ENCODE data around the gene CERK.
"Not testable (repeated sequence)": the region's sequence is repeated elsewhere in the genome, so short reads cannot be mapped to it uniquely, and the experiment has no call there.

Gene CERK

DNA sequence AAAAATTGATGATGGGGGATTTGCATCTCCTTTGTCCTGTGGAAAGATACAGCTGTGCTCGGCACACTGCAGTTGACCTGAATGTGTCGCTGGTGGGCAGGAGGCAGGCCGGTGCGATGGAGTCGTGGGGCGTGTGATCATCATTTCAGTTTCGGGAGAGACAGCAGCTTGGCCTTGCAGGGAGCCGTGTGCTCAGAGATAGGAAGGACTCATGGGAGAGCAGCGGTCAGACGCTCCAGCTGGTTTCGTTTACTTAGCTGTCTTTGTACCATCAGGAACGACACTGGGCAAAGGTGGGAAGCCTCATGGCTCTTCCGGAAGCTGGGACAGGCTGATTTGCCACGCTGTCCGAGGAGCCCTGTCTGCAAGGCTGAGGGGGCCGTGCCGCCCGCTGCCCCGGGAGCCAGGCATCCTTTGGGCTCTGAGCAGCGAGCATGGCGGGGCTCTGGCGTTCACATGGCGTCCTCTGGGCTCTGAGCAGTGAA, 85.2 kb downstream of the CERK start:
- Histone ChIP-seq H3K27me3 (replicated peaks) (no peaks in the 10 kb centered on the region), H3K4me3 (ENCODE audit: low read depth, low read length) (peak overlapping the region; percentile 24), H3K36me3 (replicated peaks) (no peaks in the 10 kb centered on the region), H3K27ac (no peak overlapping the region)
- TF ChIP-seq, protein P1, sequence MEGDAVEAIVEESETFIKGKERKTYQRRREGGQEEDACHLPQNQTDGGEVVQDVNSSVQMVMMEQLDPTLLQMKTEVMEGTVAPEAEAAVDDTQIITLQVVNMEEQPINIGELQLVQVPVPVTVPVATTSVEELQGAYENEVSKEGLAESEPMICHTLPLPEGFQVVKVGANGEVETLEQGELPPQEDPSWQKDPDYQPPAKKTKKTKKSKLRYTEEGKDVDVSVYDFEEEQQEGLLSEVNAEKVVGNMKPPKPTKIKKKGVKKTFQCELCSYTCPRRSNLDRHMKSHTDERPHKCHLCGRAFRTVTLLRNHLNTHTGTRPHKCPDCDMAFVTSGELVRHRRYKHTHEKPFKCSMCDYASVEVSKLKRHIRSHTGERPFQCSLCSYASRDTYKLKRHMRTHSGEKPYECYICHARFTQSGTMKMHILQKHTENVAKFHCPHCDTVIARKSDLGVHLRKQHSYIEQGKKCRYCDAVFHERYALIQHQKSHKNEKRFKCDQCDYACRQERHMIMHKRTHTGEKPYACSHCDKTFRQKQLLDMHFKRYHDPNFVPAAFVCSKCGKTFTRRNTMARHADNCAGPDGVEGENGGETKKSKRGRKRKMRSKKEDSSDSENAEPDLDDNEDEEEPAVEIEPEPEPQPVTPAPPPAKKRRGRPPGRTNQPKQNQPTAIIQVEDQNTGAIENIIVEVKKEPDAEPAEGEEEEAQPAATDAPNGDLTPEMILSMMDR (IDR thresholded peaks at IDR 0.05; ENCODE audit: low read depth, low read length, missing control alignments) = no peak
- in situ Hi-C loops (cut with HindIII; ENCODE audit: low pct_ligation_motif_present, low sequenced_read_pairs) = no loop called here
- peak; percentile 47 for DNase-seq

DNA sequence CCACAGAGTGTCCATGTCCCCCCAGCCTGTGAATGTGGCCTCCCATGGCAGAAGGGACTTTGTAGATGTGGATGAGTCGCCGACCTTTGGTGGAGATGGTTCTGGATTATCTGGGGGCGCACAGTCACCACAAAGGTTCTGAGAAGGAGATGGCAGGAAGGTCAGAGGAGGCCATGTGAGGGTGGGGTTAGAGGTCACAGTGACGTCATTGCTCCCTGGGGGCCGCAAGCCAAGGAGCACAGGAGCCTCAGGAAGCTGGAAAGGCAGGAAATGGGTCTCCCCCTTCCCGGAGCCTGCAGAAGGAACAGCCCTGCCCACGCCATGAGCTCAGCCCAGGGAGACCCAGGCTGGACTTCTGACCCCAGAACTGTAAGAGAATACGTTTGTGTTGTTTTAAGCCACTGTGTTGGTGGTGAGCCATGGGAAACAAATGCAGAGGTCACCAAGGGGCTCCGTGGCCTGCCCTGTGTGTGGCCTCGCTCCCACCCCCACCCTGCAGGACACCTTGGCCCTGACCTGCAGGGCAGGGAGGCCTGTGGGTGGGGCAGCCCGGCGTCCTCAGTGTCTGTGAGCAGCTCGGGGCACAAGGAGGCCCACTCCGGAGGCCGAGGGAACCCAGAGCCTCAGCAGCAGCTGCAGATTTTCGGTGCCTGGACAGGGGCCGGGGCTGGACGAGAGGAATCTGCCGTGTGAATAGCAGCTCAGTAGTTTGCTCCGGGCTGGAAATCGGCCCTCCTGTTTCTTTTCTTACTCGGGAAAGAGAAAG, 85.8 kb downstream of the CERK start:
- no peak overlapping the region for H3K4me3 ChIP-seq (ENCODE audit: low read depth, low read length)
- H3K27ac ChIP-seq = no peak overlapping the region
- no peaks in the 10 kb centered on the region for H3K36me3 ChIP-seq (replicated peaks)
- peak; percentile 48 for DNase-seq
- in situ Hi-C loops (cut with HindIII; ENCODE audit: low pct_ligation_motif_present, low sequenced_read_pairs) = no loop called here
- no peaks in the 10 kb centered on the region for H3K27me3 ChIP-seq (replicated peaks)
- TF ChIP-seq, protein P1 (IDR thresholded peaks at IDR 0.05; ENCODE audit: low read depth, low read length, missing control alignments) = no peak

DNA sequence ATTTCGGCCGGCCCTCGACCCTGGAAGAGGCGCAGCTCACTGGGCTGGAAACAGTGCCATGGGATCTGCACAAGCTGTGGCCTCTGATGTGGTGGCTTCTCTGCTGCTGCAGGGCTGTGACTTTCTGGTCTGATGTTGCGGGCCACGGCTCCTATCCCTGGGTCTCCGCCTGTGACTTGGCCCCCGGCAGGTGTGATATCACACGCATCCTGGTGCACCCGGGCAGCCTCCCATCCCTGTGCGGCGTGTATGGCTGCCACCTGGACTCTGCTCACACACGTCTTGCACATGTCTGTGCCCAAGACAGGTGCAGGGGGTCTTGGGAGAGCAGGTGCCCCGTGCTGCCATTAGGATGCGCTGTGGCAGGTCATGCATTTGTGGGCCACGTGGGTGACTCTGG, 86.7 kb downstream of the CERK start:
- H3K27ac ChIP-seq = no peak overlapping the region
- no peak overlapping the region for H3K4me3 ChIP-seq (ENCODE audit: low read depth, low read length)
- TF ChIP-seq, protein P1 (IDR thresholded peaks at IDR 0.05; ENCODE audit: low read depth, low read length, missing control alignments) = no peak
- no peak for DNase-seq
- H3K36me3 ChIP-seq (replicated peaks) = no peaks in the 10 kb centered on the region
- in situ Hi-C loops (cut with HindIII; ENCODE audit: low pct_ligation_motif_present, low sequenced_read_pairs) = no loop called here
- H3K27me3 ChIP-seq (replicated peaks) = no peaks in the 10 kb centered on the region

DNA sequence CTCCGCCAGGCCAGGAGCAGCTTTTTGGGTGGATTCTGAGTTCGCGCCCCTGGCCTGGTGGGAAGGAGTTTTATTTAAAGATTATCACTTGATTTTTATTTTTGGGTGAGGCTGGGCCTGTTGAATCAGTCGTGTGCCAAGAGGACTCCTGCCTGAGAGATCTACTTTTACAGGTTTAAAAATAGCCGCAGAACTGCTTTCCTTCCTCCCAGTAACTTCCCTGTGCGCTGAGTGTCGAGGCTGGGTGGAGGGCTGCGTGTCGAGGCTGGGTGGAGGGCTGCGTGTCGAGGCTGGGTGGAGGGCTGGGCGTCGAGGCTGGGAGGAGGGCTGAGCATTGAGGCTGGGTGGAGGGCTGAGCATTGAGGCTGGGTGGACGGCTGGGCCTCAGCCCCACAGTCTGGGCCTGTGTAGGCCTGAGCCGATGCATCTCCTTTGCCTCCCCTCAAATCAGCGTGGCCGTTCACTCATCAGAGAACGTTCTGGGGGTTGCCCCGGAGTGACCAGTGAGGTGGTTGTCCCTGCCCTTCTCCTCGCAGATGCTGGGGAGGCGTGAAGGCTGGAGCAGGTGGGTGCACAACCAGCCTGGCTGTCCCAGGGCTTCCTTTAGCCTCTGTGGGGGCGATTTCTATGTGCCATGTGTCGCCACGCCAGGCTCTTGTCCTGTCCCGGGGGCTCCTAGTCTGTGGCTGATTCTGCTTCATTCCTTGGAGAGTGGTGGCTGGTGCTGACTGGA, 87.8 kb downstream of the CERK start:
- TF ChIP-seq, protein P1 (IDR thresholded peaks at IDR 0.05; ENCODE audit: low read depth, low read length, missing control alignments) = no peak
- DNase-seq = no peak
- H3K27ac ChIP-seq = no peak overlapping the region
- H3K36me3 ChIP-seq (replicated peaks) = no peaks in the 10 kb centered on the region
- no peak overlapping the region for H3K4me3 ChIP-seq (ENCODE audit: low read depth, low read length)
- in situ Hi-C loops (cut with HindIII; ENCODE audit: low pct_ligation_motif_present, low sequenced_read_pairs) = no loop called here
- H3K27me3 ChIP-seq (replicated peaks) = no peaks in the 10 kb centered on the region

- in situ Hi-C loops (cut with HindIII; ENCODE audit: low pct_ligation_motif_present, low sequenced_read_pairs) = no loop called here
- no peak overlapping the region for H3K4me3 ChIP-seq (ENCODE audit: low read depth, low read length)
- H3K27me3 ChIP-seq (replicated peaks) = no peaks in the 10 kb centered on the region
- H3K27ac ChIP-seq = no peak overlapping the region
- H3K36me3 ChIP-seq (replicated peaks) = no peaks in the 10 kb centered on the region
- TF ChIP-seq, protein P1 (IDR thresholded peaks at IDR 0.05; ENCODE audit: low read depth, low read length, missing control alignments) = no peak
- peak; percentile 15 for DNase-seq
Measured at GRCh38 chr22:46649141-46650077, 88.6 kb downstream of the CERK start.

- DNase-seq; H3K27ac ChIP-seq; in situ Hi-C loops (cut with HindIII; ENCODE audit: low pct_ligation_motif_present, low sequenced_read_pairs); H3K4me3 ChIP-seq (ENCODE audit: low read depth, low read length); H3K36me3 ChIP-seq (replicated peaks); H3K27me3 ChIP-seq (replicated peaks): not testable (repeated sequence)
Measured at GRCh38 chr22:46648225-46648820, 89.7 kb downstream of the CERK start.
